Right ventricle myocardium superior (tissue), 1 donor: Measurements from ENCODE around the gene DBET. TPM values are rescaled to one million over a fixed set of nuclear protein-coding genes. Genes with fewer than 3 reads are reported as not detected.
"Not testable (repeated sequence)": the region's sequence is repeated elsewhere in the genome, so short reads cannot be mapped to it uniquely, and the experiment has no call there.

Source experiments
- ATAC-seq: fragments of 200-7000 bp; cut with Tn5 transposase; one replicate; pipeline ENCODE4 v1.9.1; 2020; ENCODE audit warnings: mild to moderate bottlenecking; ENCODE audit not compliant: poor library complexity
- DNase-seq: peaks from one replicate; pipeline ENCODE4 v3.0.0-alpha.2; 2020
- intact Hi-C: fragments of 100-400 bp; cut with DNase I; formaldehyde crosslinking; loops from one replicate; pipeline ENCODE4 v1.11.2; 2022
- total RNA-seq: library from RNA; stranded (reverse); fragmentation: NEBNext Ultra II Directional; extraction: Animal tissue kit (Norgen Biotek cat#: 25700); gene quantifications from one replicate; pipeline ENCODE4 v1.2.1, GENCODE V29; 2021
- donor health status: DM: no; HTN: yes; CAD: no; lungs with severe emphysema.

Gene DBET
- total RNA-seq, 1 donor from 2014 or later, result not detected

GRCh38 chr4:190110570-190111295 is 46.4 kb downstream of the DBET start:
- DNase-seq, ATAC-seq, intact Hi-C loops: not testable (repeated sequence)

- DNase-seq, ATAC-seq, intact Hi-C loops: not testable (repeated sequence)
Observed at GRCh38 chr4:190112879-190113278, 48.6 kb downstream of the DBET start.

- ATAC-seq, intact Hi-C loops, DNase-seq: not testable (repeated sequence)
Observed at GRCh38 chr4:190114991-190115390, 50.7 kb downstream of the DBET start.

Other genes starting within 250 kb of the DBET start
- 31.7 TPM for gene FRG1, start 123.6 kb upstream of the DBET start, total RNA-seq
- gene FRG2, start 37.2 kb upstream of the DBET start, total RNA-seq, result not detected
- not detected for gene DUX4, start 109.3 kb downstream of the DBET start, total RNA-seq